GM18502 (cell line): ENCODE results near the gene PRLR.
A peak's percentile ranks its signal among the peaks of the same experiment; 100 is the strongest.

Experiments
- ATAC-seq: cut with Tn5 transposase; IDR thresholded peaks from one replicate; pipeline ENCODE4 v1.9.1; 2021; ENCODE audit warnings: mild to moderate bottlenecking; ENCODE audit not compliant: unreplicated experiment, poor library complexity

Gene PRLR

GRCh38 chr5:35012796-35013195 lies 217.5 kb downstream of the PRLR start:
- no peak for ATAC-seq

DNA sequence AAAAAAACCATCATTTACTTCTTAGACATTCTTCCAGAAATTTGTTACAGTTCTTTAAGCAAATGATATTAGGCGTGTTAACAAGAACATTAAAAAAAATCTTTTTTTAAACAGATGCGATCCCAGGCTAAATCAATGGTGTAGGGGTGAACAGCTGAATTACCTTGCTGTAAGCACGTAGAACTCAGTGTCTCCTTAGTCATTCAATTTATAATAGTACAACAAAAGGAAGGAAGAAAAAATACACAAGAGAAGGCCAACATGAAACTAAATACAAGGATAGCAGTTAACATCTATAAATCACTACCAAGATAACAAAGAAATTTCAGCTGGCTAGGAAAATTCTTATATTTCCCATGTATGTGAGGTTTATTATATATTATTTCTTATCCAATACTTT lies 217.9 kb downstream of the PRLR start:
- no peak for ATAC-seq

DNA sequence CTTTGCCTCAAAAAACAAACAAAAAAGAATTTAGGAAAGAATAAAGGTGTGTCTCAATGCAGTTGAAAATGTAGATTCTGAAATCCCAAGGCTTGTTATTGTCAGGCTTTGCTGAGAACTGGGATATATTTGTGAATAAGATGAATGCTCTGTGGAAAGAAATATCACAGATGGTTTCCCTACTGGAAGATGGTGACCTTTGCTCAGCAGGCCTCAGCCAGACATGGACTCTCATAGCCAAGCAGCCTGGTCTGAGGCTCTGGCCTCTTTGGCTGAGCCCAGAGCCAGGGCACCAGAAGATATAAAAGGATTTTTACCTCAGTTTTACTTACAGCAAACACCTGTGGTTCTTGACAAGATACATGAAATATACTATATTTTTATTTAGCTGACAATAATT lies 219.6 kb downstream of the PRLR start:
- no peak for ATAC-seq

GRCh38 chr5:35009657-35010056 lies 220.6 kb downstream of the PRLR start:
- no peak for ATAC-seq

- ATAC-seq, result no peak
Measured at GRCh38 chr5:35009019-35009418, 221.3 kb downstream of the PRLR start.

- no peak for ATAC-seq
Measured at GRCh38 chr5:35004771-35005170, 225.5 kb downstream of the PRLR start.

GRCh38 chr5:35004200-35004599 lies 226.1 kb downstream of the PRLR start:
- ATAC-seq, result no peak

DNA sequence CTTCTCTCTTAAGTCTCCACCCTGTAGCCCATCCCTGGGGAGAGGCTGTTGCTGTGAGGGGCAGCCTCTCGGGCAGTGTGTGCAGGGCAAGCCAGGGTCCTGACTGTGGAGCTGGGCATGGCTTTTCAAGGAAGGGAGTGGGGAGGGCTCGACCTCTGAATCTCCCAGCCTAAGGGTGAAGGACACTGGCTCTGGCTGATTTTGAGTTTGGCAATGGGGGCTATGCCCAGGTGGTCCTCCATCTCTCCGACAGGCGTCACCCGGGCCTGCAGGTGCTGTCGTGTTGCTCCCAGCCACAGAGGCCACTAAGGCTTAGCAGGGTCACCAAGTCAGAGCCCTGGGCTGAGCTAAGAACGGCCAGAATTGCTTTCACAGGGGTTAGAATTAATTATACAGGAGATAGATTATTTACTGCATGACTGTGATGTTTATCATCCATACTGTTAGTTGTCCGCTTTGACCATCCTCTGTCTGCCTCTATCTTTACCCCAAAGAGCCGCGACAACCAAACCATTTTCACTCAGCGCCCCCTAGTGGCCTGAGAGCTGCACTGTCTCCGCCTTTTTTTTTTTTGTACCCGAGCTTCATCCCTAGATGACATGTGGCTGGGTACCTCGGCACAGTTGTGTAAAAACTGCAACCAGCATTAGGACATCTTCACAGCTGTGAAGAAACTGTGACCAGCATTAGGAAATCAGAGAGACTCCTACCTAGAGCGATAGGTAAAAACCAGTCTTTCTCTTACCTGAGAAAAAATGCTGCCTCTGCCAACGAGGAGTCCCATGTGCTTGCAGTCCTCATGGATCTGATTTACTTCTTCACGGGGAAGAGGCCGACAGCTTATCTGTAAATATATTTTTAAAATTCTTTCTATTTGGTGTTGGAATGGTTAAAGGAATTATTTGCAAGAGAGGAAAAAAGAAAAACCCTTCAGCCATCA lies 227.0 kb downstream of the PRLR start:
- ATAC-seq, result peak; percentile 81

DNA sequence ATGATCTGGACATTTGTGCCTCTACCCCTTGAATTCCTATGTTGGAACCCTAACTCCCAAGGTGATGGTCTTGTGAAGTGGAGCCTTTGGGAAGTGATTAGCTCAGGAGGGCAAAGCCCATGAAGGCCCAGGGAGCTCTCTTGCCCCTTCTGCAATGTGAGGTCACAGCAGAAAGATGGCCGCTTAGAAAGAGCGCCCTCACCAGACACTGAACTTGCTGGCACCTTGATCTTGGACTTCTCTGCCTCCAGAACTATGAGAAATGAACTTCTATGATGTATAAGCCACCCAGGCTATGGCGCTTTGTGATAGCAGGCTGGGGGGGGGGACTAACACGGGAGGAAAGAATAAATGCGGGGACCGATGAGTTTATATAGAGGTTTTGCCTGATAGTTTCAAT lies 227.8 kb downstream of the PRLR start:
- ATAC-seq, result no peak

DNA sequence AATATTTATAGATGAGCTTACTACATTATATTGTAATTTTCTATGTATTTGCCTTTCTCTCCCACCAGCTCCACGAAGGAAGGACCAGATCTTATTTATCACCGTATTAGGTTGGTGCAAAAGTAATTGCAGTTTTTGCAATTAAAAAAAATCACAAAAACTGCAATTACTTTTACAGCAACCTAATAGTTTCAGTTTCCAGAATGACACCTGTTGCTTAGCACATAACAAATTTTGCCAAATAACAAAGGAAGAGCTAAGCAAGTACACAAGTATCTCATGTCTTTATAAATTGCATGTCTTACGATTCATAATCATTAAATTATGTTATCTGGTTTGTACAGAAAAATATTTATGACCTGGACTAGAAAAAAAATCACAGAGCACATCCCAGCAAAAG lies 228.4 kb downstream of the PRLR start:
- ATAC-seq, result no peak
